GM12878 (cell line): ENCODE data around the gene RBBP8NL. TPM values are rescaled to one million over a fixed set of nuclear protein-coding genes. Genes with fewer than 3 reads are reported as not detected.

Experiments
- ATAC-seq: fragments of 200-7000 bp; cut with Tn5 transposase; 3 replicates; pipeline ENCODE4 v1.9.1; 2020; ENCODE audit warnings: mild to moderate bottlenecking, moderate library complexity
- BruUV-seq: library from RNA; stranded (reverse); fragments of 400-500 nt; replicated peaks from 2 replicates; lab custom pipeline; 2021; lab: Mats Ljungman, UMichigan
- CTCF ChIA-PET: fragments of 300-600 bp; sonication (Branson Sonifier 250); formaldehyde crosslinking; extraction: SDS; loops from one replicate; lab custom pipeline; 2021; ENCODE audit warnings: inconsistent platforms; lab: Yijun Ruan, JAX
- POLR2A ChIA-PET: fragments of 350-600 bp; formaldehyde crosslinking; extraction: SDS; loops from one replicate; lab custom pipeline; 2021; ENCODE audit warnings: inconsistent platforms; lab: Charles Lee
- RAD21 ChIA-PET: fragments of 300-600 bp; sonication (Branson Sonifier 250); formaldehyde crosslinking; loops from one replicate; lab custom pipeline; 2023; ENCODE audit warnings: antibody characterized with exemption; ENCODE audit not compliant: unreplicated experiment; lab: Charles Lee
- SMC1A ChIA-PET: fragments of 300-600 bp; sonication (Branson Sonifier 250); formaldehyde crosslinking; loops from one replicate; lab custom pipeline; 2023; ENCODE audit not compliant: unreplicated experiment, uncharacterized antibody; lab: Charles Lee
- DNase-seq: peaks from one replicate; pipeline ENCODE4 v3.0.0-alpha.2; 2011; ENCODE audit warnings: low read depth, low spot score
- FAIRE-seq: peaks from 3 replicates; lab custom pipeline; 2011; peaks lifted over from hg19 to GRCh38; lab: Jason Lieb, UNC
- H2AFZ ChIP-seq: 2 replicates; pipeline ENCODE4 v1.6.0; 2011; ENCODE audit warnings: low read depth, low read length, control low read depth; ENCODE audit not compliant: control insufficient read depth
- H3K27ac ChIP-seq: 2 replicates; pipeline ENCODE4 v1.5.1; 2011; ENCODE audit warnings: control low read depth; ENCODE audit not compliant: control insufficient read depth, insufficient read depth
- H3K27me3 ChIP-seq, 2 experiments: replicated peaks in 1 of 2; 2 replicates each; pipeline versions ENCODE4 v1.6.0 to v1.6.1; 2011; ENCODE audit warnings: low read length in 1 of 2; ENCODE audit not compliant: control insufficient read depth in 2 of 2, insufficient read depth in 2 of 2
- H3K36me3 ChIP-seq, 2 experiments: 2 replicates each; pipeline ENCODE4 v1.5.1; 2011; ENCODE audit warnings: low read length in 1 of 2; ENCODE audit not compliant: control insufficient read depth in 2 of 2, insufficient read depth in 2 of 2
- H3K4me1 ChIP-seq: 2 replicates; pipeline ENCODE4 v1.6.1; 2011; ENCODE audit warnings: mild to moderate bottlenecking, low read length, moderate library complexity, mixed read lengths; ENCODE audit not compliant: control insufficient read depth, insufficient read depth
- H3K4me2 ChIP-seq: 2 replicates; pipeline ENCODE4 v1.6.0; 2011; ENCODE audit warnings: control low read depth; ENCODE audit not compliant: control insufficient read depth, insufficient read depth
- H3K4me3 ChIP-seq: fragments of 200-600 bp; sonication (generic); 2 replicates; pipeline ENCODE4 v1.5.1; 2016
- H3K79me2 ChIP-seq: 2 replicates; pipeline ENCODE4 v1.6.0; 2011; ENCODE audit warnings: low read length; ENCODE audit not compliant: control insufficient read depth, insufficient read depth
- H3K9ac ChIP-seq: 2 replicates; pipeline ENCODE4 v1.8.0; 2011; ENCODE audit warnings: low read length, control low read depth, mixed read lengths; ENCODE audit not compliant: control insufficient read depth, insufficient read depth
- H3K9me3 ChIP-seq: replicated peaks from 3 replicates; pipeline ENCODE4 v1.5.1; 2011; ENCODE audit warnings: mild to moderate bottlenecking, low read length; ENCODE audit not compliant: control insufficient read depth, insufficient read depth
- H4K20me1 ChIP-seq: 2 replicates; pipeline ENCODE4 v1.6.0; 2011; ENCODE audit not compliant: control insufficient read depth, insufficient read depth
- BACH1 ChIP-seq: fragments of 450-650 bp; IDR thresholded peaks from 2 replicates; pipeline ENCODE4 v1.6.1; 2017; ENCODE audit warnings: mild to moderate bottlenecking, borderline replicate concordance
- CHD1 ChIP-seq: IDR thresholded peaks from 2 replicates; pipeline ENCODE4 v1.6.1; 2012; ENCODE audit warnings: low read depth, low read length, improper control_type of control experiment
- ESRRA ChIP-seq: IDR thresholded peaks from 2 replicates; pipeline ENCODE4 v1.6.1; 2012; ENCODE audit warnings: mild to moderate bottlenecking, low read length, improper control_type of control experiment
- KAT2A ChIP-seq: conservative IDR thresholded peaks from 2 replicates; pipeline ENCODE4 v1.6.1; 2011; ENCODE audit warnings: low read depth, low read length; ENCODE audit not compliant: control insufficient read depth
- MTA3 ChIP-seq: IDR thresholded peaks from 2 replicates; pipeline ENCODE4 v1.6.1; 2012; ENCODE audit warnings: low read length, inconsistent platforms, borderline replicate concordance
- NFIC ChIP-seq: IDR thresholded peaks from 2 replicates; pipeline ENCODE4 v1.6.1; 2012; ENCODE audit warnings: low read depth, mild to moderate bottlenecking, inconsistent platforms, low read length, moderate library complexity
- NFXL1 ChIP-seq: fragments of 450-650 bp; IDR thresholded peaks from 2 replicates; pipeline ENCODE4 v1.6.1; 2017; ENCODE audit warnings: antibody characterized with exemption, mild to moderate bottlenecking, borderline replicate concordance
- NR2C1 ChIP-seq: fragments of 450-650 bp; IDR thresholded peaks from 2 replicates; pipeline ENCODE4 v1.6.1; 2017; ENCODE audit warnings: antibody characterized with exemption, mild to moderate bottlenecking, moderate library complexity
- RB1 ChIP-seq: fragments of 450-650 bp; formaldehyde crosslinking; IDR thresholded peaks from 2 replicates; pipeline ENCODE4 v1.6.1; 2017; ENCODE audit warnings: mild to moderate bottlenecking, borderline replicate concordance
- STAT3 ChIP-seq: IDR thresholded peaks from 2 replicates; pipeline ENCODE4 v1.6.1; 2011; ENCODE audit warnings: low read depth, low read length, improper control_type of control experiment
- WRNIP1 ChIP-seq: IDR thresholded peaks from 2 replicates; pipeline ENCODE4 v1.6.1; 2011; ENCODE audit warnings: low read depth, low read length, improper control_type of control experiment, borderline replicate concordance
- WGBS: methylation state at CpG from one replicate; pipeline ENCODE4 v1.1.6; 2016; ENCODE audit warnings: low lambda C conversion rate; ENCODE audit not compliant: insufficient replicate concordance, insufficient coverage; ENCODE audit errors: missing lambda C conversion rate; 5-methylcytosine and 5-hydroxymethylcytosine counted together
- in situ Hi-C: fragments of 300-500 bp; cut with MboI; formaldehyde crosslinking; loops from 9 replicates; pipeline ENCODE4 v1.14.3; 2018; ENCODE audit warnings: mixed read lengths
- intact Hi-C: fragments of 100-400 bp; cut with micrococcal nuclease; formaldehyde crosslinking; loops from one replicate; pipeline ENCODE4 v1.14.2; 2022; ENCODE audit not compliant: unreplicated experiment
- polyA plus RNA-seq, 11 experiments: library from polyadenylated mRNA; depleted of rRNA in 4 of 11; unstranded in 6 of 11; stranded (reverse) in 5 of 11; fragments of >200 nt; fragmentation: Nextera tagmentation in 4 of 11; fragmentation: Illumina TruSeq in 1 of 11; extraction: Ambion mirVana in 4 of 11; extraction: Trizol in 1 of 11; gene quantifications; 1 replicate in 1 of 11; 2 replicates in 10 of 11; pipeline versions ENCODE4 v1.2.1 to v1.2.3, GENCODE V29; 2011 to 2016; ENCODE audit warnings: inconsistent platforms in 2 of 11, missing spikeins in 2 of 11, low read depth in 1 of 11
- total RNA-seq, 4 experiments: library from RNA; depleted of rRNA in 3 of 4; stranded (reverse); fragments of >200 nt in 3 of 4; fragmentation: Illumina TruSeq in 1 of 4; extraction: Trizol in 1 of 4; gene quantifications; 2 replicates each; pipeline versions ENCODE4 v1.2.1 to v1.2.3, GENCODE V29; 2013 to 2021
- TF ChIP-seq, protein P1 (sequence below): fragments of 150-350 bp; IDR thresholded peaks from 2 replicates; pipeline ENCODE4 v1.6.1; 2014; ENCODE audit warnings: mild to moderate bottlenecking, low read depth, low read length
- TF ChIP-seq, protein P2 (sequence below): IDR thresholded peaks from 2 replicates; pipeline ENCODE4 v1.6.1; 2012; ENCODE audit warnings: low read depth, low read length, improper control_type of control experiment

RBBP8NL gene
- total and polyA plus RNA-seq, 10 of the 15 experiments (the other 5 are each of a cell fraction or from before 2014, with no cell fraction given): not detected

DNA sequence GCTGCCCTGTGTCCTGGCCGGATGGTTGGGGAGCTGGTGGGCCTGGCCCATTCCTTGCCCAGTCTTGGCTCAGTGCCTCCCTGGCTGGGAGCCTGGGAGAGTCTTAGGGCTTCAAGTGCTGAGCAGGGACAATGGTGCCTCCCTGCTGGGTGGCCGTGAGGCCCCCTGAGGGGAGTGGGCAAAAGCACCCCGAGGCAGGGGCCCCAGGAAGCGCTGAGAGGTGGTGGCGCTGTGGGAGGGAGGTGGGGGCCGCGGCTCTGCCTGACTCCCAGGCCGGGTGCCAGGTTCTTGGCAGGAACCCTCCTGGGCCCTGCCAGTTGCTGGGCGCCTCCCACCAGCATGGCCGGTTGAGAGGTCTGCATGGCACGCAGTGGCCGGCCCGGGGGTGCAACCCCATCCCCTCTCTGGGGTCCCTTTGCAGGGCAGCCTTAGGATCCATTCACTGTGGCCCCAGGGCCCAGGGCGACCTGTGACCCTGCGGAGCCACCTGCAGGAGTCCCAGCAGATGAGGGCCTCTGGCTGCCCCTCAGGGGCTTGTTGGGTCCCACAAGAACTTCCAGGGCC is 49.6 kb downstream of the RBBP8NL start:
- no peak for TF ChIP-seq STAT3
- TF ChIP-seq BACH1: no peak
- no peak for TF ChIP-seq KAT2A
- no peak for TF ChIP-seq NFXL1
- TF ChIP-seq CHD1: no peak
- no peak for TF ChIP-seq RB1
- no peak for TF ChIP-seq WRNIP1
- TF ChIP-seq, protein P1, sequence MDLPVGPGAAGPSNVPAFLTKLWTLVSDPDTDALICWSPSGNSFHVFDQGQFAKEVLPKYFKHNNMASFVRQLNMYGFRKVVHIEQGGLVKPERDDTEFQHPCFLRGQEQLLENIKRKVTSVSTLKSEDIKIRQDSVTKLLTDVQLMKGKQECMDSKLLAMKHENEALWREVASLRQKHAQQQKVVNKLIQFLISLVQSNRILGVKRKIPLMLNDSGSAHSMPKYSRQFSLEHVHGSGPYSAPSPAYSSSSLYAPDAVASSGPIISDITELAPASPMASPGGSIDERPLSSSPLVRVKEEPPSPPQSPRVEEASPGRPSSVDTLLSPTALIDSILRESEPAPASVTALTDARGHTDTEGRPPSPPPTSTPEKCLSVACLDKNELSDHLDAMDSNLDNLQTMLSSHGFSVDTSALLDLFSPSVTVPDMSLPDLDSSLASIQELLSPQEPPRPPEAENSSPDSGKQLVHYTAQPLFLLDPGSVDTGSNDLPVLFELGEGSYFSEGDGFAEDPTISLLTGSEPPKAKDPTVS: no peak
- TF ChIP-seq MTA3: no peak
- no peak for TF ChIP-seq NFIC
- TF ChIP-seq NR2C1: no peak
- TF ChIP-seq ESRRA: no peak
- TF ChIP-seq, protein P2, sequence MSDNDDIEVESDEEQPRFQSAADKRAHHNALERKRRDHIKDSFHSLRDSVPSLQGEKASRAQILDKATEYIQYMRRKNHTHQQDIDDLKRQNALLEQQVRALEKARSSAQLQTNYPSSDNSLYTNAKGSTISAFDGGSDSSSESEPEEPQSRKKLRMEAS: no peak
- TF ChIP-seq, all 136 proteins: peak for 0
- H3K27me3 ChIP-seq: no peaks in the 10 kb centered on the region
- no peak overlapping the region for H3K9ac ChIP-seq
- H4K20me1 ChIP-seq: no peaks in the 10 kb centered on the region
- no peak for ATAC-seq
- no peak for FAIRE-seq
- no peak overlapping the region for H2AFZ ChIP-seq
- no TSS peak for BruUV-seq
- no peak for DNase-seq
- H3K4me1 ChIP-seq: no peaks in the 10 kb centered on the region
- no peak overlapping the region for H3K4me3 ChIP-seq
- intact Hi-C loops (no loop called here), in situ Hi-C loops (loop anchor here (25.0 kb wide), 1 partner anchor 365 kb away; no protein-coding TSS in a partner anchor)
- no peak overlapping the region for H3K4me2 ChIP-seq
- no peaks in the 10 kb centered on the region; a peak in 2 of 4 replicates for H3K36me3 ChIP-seq
- ChIA-PET POLR2A (no interaction called here), SMC1A (no interaction called here), CTCF (no interaction called here), RAD21 (no interaction called here)
- H3K27ac ChIP-seq: no peak overlapping the region
- H3K9me3 ChIP-seq: no peaks in the 10 kb centered on the region
- no peaks in the 10 kb centered on the region for H3K79me2 ChIP-seq
- WGBS: 77% methylated on average over 9 of the region's 15 CpGs
